ENCODE results near the gene B4GALT5.

Gene B4GALT5

GRCh38 chr20:49677777-49678758, 35.6 kb downstream of the B4GALT5 start:
- DNase-seq (ENCODE audit: low spot score) (no peak), ATAC-seq (ENCODE audit: low read depth) (no peak)
- Histone ChIP-seq H3K4me3 (ENCODE audit: severe bottlenecking) (no peak overlapping the region), H3K27ac (ENCODE audit: poor library complexity, severe bottlenecking) (peak overlapping the region; percentile 77), H3K27me3 (ENCODE audit: insufficient read depth, poor library complexity, severe bottlenecking) (no peaks in the 10 kb centered on the region), H3K9me3 (ENCODE audit: severe bottlenecking) (no peaks in the 10 kb centered on the region), H3K36me3 (ENCODE audit: low read depth) (peaks cover 12% of the 10 kb centered on the region), H3K4me1 (ENCODE audit: insufficient read depth, poor library complexity, severe bottlenecking) (peaks cover 56% of the 10 kb centered on the region)
- TF ChIP-seq, protein P1, sequence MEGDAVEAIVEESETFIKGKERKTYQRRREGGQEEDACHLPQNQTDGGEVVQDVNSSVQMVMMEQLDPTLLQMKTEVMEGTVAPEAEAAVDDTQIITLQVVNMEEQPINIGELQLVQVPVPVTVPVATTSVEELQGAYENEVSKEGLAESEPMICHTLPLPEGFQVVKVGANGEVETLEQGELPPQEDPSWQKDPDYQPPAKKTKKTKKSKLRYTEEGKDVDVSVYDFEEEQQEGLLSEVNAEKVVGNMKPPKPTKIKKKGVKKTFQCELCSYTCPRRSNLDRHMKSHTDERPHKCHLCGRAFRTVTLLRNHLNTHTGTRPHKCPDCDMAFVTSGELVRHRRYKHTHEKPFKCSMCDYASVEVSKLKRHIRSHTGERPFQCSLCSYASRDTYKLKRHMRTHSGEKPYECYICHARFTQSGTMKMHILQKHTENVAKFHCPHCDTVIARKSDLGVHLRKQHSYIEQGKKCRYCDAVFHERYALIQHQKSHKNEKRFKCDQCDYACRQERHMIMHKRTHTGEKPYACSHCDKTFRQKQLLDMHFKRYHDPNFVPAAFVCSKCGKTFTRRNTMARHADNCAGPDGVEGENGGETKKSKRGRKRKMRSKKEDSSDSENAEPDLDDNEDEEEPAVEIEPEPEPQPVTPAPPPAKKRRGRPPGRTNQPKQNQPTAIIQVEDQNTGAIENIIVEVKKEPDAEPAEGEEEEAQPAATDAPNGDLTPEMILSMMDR (IDR thresholded peaks at IDR 0.05; ENCODE audit: poor library complexity, severe bottlenecking): no peak

GRCh38 chr20:49676581-49677291, 36.9 kb downstream of the B4GALT5 start:
- peak; percentile 73 for ATAC-seq (ENCODE audit: low read depth)
- Histone ChIP-seq H3K9me3 (ENCODE audit: severe bottlenecking) (no peaks in the 10 kb centered on the region), H3K4me1 (ENCODE audit: insufficient read depth, poor library complexity, severe bottlenecking) (peaks cover 55% of the 10 kb centered on the region), H3K4me3 (ENCODE audit: severe bottlenecking) (no peak overlapping the region), H3K27me3 (ENCODE audit: insufficient read depth, poor library complexity, severe bottlenecking) (no peaks in the 10 kb centered on the region), H3K27ac (ENCODE audit: poor library complexity, severe bottlenecking) (peak overlapping the region; percentile 77), H3K36me3 (ENCODE audit: low read depth) (peaks cover 8% of the 10 kb centered on the region; the same call in 1 of the 2 replicates)
- TF ChIP-seq, protein P1 (IDR thresholded peaks at IDR 0.05; ENCODE audit: poor library complexity, severe bottlenecking): no peak
- DNase-seq (ENCODE audit: low spot score): no peak

GRCh38 chr20:49675368-49676151, 38.1 kb downstream of the B4GALT5 start:
- DNase-seq (ENCODE audit: low spot score) (no peak), ATAC-seq (ENCODE audit: low read depth) (peak; percentile 25)
- H3K4me1 ChIP-seq (ENCODE audit: insufficient read depth, poor library complexity, severe bottlenecking): peaks cover 53% of the 10 kb centered on the region
- TF ChIP-seq, protein P1 (IDR thresholded peaks at IDR 0.05; ENCODE audit: poor library complexity, severe bottlenecking): no peak
- H3K27ac ChIP-seq (ENCODE audit: poor library complexity, severe bottlenecking): peak overlapping the region; percentile 77
- no peaks in the 10 kb centered on the region for H3K27me3 ChIP-seq (ENCODE audit: insufficient read depth, poor library complexity, severe bottlenecking)
- no peaks in the 10 kb centered on the region for H3K9me3 ChIP-seq (ENCODE audit: severe bottlenecking)
- H3K36me3 ChIP-seq (ENCODE audit: low read depth): peaks cover 5% of the 10 kb centered on the region; the same call in 1 of the 2 replicates
- H3K4me3 ChIP-seq (ENCODE audit: severe bottlenecking): no peak overlapping the region

- peak; percentile 89 for ATAC-seq (ENCODE audit: low read depth)
- Histone ChIP-seq H3K27me3 (ENCODE audit: insufficient read depth, poor library complexity, severe bottlenecking) (no peaks in the 10 kb centered on the region), H3K4me1 (ENCODE audit: insufficient read depth, poor library complexity, severe bottlenecking) (peaks cover 53% of the 10 kb centered on the region), H3K4me3 (ENCODE audit: severe bottlenecking) (no peak overlapping the region), H3K36me3 (ENCODE audit: low read depth) (no peaks in the 10 kb centered on the region), H3K27ac (ENCODE audit: poor library complexity, severe bottlenecking) (peak overlapping the region; percentile 77), H3K9me3 (ENCODE audit: severe bottlenecking) (no peaks in the 10 kb centered on the region)
- TF ChIP-seq, protein P1 (IDR thresholded peaks at IDR 0.05; ENCODE audit: poor library complexity, severe bottlenecking): peak; percentile 74
- DNase-seq (ENCODE audit: low spot score): no peak
Measured at GRCh38 chr20:49674383-49675352, 39.0 kb downstream of the B4GALT5 start.
